NCI-H1092 (cell line): ENCODE measurements around the gene DENND4B.

Experiments used
- DNase-seq: peaks from one replicate; lab custom pipeline; 2025; lab: John Stamatoyannopoulos, UW

The DENND4B gene

GRCh38 chr1:153945131-153945794 lies 1.3 kb downstream of the DENND4B start:
- no peak for DNase-seq

GRCh38 chr1:153944827-153945117 lies 1.7 kb downstream of the DENND4B start:
- DNase-seq: no peak

GRCh38 chr1:153944005-153944826 lies 2.3 kb downstream of the DENND4B start:
- no peak for DNase-seq

GRCh38 chr1:153942766-153943549 lies 3.6 kb downstream of the DENND4B start:
- DNase-seq: no peak

GRCh38 chr1:153941826-153942725 lies 4.4 kb downstream of the DENND4B start:
- DNase-seq: no peak

GRCh38 chr1:153940756-153941155 lies 5.8 kb downstream of the DENND4B start:
- DNase-seq: no peak

GRCh38 chr1:153939476-153939875 lies 7.0 kb downstream of the DENND4B start:
- DNase-seq: no peak

GRCh38 chr1:153938996-153939395 lies 7.5 kb downstream of the DENND4B start:
- no peak for DNase-seq

GRCh38 chr1:153937331-153937730 lies 9.2 kb downstream of the DENND4B start:
- DNase-seq: no peak

- DNase-seq: no peak
These were observed 10.3 kb downstream of the DENND4B start for GRCh38 chr1:153936011-153936802.

GRCh38 chr1:153934746-153935145 lies 11.8 kb downstream of the DENND4B start:
- DNase-seq: no peak

- no peak for DNase-seq
These were observed 12.6 kb downstream of the DENND4B start for GRCh38 chr1:153933955-153934354.

- no peak for DNase-seq
These were observed 13.1 kb downstream of the DENND4B start for GRCh38 chr1:153933430-153933829.

- no peak for DNase-seq
These were observed 14.1 kb downstream of the DENND4B start for GRCh38 chr1:153932156-153933131.

- DNase-seq: no peak
These were observed 16.3 kb downstream of the DENND4B start for GRCh38 chr1:153929981-153930948.

GRCh38 chr1:153929426-153929825 lies 17.1 kb downstream of the DENND4B start:
- DNase-seq: no peak

GRCh38 chr1:153928791-153929341 lies 17.7 kb downstream of the DENND4B start:
- no peak for DNase-seq

- DNase-seq: no peak
These were observed 18.3 kb downstream of the DENND4B start for GRCh38 chr1:153928245-153928644.
